GM13977 (cell line): ENCODE data around the gene KRT14.
"Not testable (repeated sequence)": the region's sequence is repeated elsewhere in the genome, so short reads cannot be mapped to it uniquely, and the experiment has no call there.

ENCODE experiments used
- DNase-seq: peaks from one replicate; pipeline ENCODE4 v3.0.0; 2012; ENCODE audit warnings: low spot score
- CTCF ChIP-seq: IDR thresholded peaks from 2 replicates; pipeline ENCODE4 v1.5.1; 2012; ENCODE audit warnings: mild to moderate bottlenecking, control low read depth; ENCODE audit not compliant: insufficient read depth; ENCODE audit errors: extremely low read depth, missing control alignments
- in situ Hi-C: fragments of 300-500 bp; cut with MboI; formaldehyde crosslinking; loops from one replicate; pipeline ENCODE4 v1.12.0; 2022; ENCODE audit warnings: low sequenced_read_pairs, low pct_unique_long_range_greater_than_20kb, mixed read lengths, inconsistent platforms; ENCODE audit not compliant: unreplicated experiment

KRT14 gene

GRCh38 chr17:41614098-41614497, 27.4 kb upstream of the KRT14 start:
- TF ChIP-seq CTCF, result no peak
- in situ Hi-C loops, result no loop called here
- no peak for DNase-seq

GRCh38 chr17:41613277-41614082, 26.8 kb upstream of the KRT14 start:
- TF ChIP-seq CTCF, result no peak
- no peak for DNase-seq
- in situ Hi-C loops, result no loop called here

- in situ Hi-C loops, DNase-seq: not testable (repeated sequence)
Measured at GRCh38 chr17:41612376-41613160, 25.9 kb upstream of the KRT14 start, which contains the start of gene KRT16. KRT16 (minus strand) TSS chr17:41612767; CDS start chr17:41612688, 79 bp downstream.

GRCh38 chr17:41610965-41611640, 24.4 kb upstream of the KRT14 start:
- in situ Hi-C loops, result no loop called here
- DNase-seq, result no peak
- no peak for TF ChIP-seq CTCF

- in situ Hi-C loops, DNase-seq: not testable (repeated sequence)
- TF ChIP-seq CTCF, result peak; percentile 23
Measured at GRCh38 chr17:41610061-41610517, 23.4 kb upstream of the KRT14 start.

- in situ Hi-C loops, result not testable (repeated sequence)
Measured at GRCh38 chr17:41606930-41607329, 20.2 kb upstream of the KRT14 start.

GRCh38 chr17:41602524-41602923, 15.8 kb upstream of the KRT14 start:
- TF ChIP-seq CTCF, result no peak
- in situ Hi-C loops, result no loop called here
- no peak for DNase-seq

More at GRCh38 chr17:41606930-41607329, 20.2 kb upstream of the KRT14 start:
- not testable (repeated sequence) for DNase-seq
